NCI-H748 (cell line): ENCODE measurements around the gene SMARCA2.

Experiments
- DNase-seq: peaks from one replicate; lab custom pipeline; 2025; ENCODE audit not compliant: unreplicated experiment; lab: John Stamatoyannopoulos, UW

The SMARCA2 gene

DNA sequence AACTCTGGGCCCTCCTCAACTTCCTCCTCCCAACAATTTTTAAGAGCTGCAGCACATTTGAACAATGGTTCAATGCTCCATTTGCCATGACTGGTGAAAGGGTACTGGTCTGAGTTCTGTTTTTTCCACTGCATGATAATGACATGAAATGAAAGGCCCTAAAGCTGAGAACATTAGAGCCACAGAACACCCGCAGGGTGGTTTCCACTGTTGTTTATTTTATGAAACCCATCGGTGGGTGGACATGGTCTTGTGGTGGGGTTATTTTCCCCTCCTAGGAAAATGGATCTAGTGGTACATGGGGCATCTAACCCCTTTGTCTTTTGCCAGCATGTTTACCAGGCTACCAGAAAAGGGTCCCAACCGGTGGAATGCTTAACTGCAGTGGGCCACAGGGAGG lies 71.8 kb downstream of the SMARCA2 start:
- no peak for DNase-seq

DNA sequence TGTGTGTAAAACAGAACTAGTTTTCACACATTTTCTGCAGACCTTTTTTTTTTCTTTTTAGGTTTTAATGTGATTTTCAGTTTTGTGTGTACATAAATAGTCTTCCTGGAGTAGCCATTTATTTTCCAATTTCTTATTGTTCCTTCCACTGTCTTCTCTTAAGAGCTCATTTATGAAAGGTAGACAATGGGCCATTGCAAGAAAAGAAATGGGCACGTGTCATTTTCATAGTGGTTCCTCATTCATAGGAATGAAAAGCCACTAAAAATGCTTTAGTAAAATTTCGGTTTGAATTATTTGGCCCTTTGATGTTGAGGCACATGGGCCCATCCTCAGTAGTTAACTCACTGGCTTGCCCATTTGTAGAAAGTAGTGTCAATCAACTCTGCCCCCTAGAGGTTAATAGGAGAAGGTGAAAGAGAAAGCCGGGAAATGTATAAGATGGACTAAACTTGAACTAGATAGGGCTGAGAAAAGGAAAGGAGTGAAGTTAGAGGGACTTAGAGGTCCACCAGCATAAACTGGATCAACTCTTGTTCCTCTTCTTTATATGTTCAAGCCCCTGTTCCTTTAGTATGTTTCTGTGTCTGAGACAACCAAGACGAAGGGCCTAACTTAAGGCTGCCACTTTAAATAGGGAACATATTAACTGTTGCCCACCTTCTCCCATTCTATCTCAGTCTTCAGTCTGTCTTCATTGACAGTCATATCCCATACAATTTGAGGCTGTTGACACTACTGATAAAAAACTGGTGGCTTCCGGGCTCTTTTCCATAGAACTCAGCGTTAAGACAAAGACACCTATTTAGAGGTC lies 72.6 kb downstream of the SMARCA2 start:
- peak; percentile 42 for DNase-seq

GRCh38 chr9:2093920-2094597 lies 78.9 kb downstream of the SMARCA2 start:
- DNase-seq, result no peak

GRCh38 chr9:2096376-2096970 lies 81.3 kb downstream of the SMARCA2 start:
- DNase-seq, result no peak

GRCh38 chr9:2106666-2107065 lies 91.5 kb downstream of the SMARCA2 start:
- no peak for DNase-seq

GRCh38 chr9:2107906-2108451 lies 92.8 kb downstream of the SMARCA2 start:
- DNase-seq, result no peak

DNA sequence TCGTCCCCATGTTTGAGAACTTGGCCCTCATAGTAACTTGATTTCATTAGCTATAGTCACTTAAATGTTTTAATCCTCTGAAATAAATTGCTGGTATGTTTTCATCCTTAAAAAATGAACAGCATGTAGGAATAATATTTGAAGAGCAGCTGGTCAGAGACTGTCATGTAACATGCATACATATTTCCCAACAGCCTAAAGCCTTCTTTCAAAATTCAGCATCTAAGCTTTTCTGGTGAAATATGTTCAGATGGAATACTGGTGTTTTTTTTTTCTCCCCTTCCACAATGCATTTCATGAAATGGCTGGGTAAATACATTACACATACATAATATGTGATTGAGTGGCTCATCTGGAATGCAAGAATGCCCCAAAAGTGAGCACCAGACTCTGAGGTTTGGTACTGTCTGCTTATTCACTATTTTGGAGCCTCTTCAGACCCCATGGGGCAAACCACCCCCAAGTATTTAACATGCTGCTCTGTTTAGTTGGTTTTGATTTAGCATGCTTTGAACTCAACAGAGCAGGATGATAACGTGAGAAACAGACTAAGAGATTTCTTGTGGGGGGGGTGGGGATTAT lies 94.0 kb downstream of the SMARCA2 start:
- DNase-seq, result no peak

- DNase-seq, result no peak
These were observed 94.9 kb downstream of the SMARCA2 start for GRCh38 chr9:2110036-2110435.

DNA sequence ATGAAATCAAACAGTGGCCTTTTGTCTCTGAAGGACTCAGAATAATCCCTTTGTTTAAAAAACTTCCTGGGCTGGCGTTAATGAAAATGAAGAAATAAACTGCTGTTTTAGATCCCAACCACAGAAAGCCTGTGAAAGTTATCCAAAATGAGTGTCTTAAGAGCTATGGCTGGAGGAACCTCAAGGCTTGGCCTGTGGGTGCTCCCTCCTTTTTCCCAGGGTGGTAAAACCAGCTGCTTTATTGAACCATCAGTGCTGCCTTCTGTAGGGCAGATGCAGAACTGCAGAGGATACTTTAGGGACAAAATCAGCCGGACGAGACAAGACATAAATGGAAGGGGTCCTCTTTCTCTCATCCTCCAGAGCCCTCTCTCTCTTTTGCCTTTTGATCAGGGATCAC lies 100.9 kb downstream of the SMARCA2 start:
- DNase-seq, result peak; percentile 12

- no peak for DNase-seq
These were observed 102.4 kb downstream of the SMARCA2 start for GRCh38 chr9:2117527-2117926.

DNA sequence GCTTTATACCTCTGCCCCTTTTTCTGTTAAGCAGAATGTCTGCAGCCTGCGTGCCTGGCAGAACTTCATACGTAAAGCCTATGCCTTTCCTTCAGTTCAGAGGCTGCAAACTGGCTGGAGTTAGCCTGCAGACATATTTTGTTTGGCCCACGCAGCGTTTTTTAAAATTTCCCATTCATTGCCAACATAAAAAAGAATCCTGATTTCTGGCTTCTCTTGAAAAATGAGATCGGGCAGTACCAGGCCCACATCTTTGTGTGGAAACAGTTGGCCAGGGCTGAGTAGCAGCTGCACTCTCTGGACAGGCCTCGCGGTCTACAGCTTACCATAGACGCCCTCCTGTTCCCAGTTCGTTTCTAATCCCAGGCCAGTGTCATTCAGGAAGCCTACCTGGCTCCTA lies 104.4 kb downstream of the SMARCA2 start:
- no peak for DNase-seq

DNA sequence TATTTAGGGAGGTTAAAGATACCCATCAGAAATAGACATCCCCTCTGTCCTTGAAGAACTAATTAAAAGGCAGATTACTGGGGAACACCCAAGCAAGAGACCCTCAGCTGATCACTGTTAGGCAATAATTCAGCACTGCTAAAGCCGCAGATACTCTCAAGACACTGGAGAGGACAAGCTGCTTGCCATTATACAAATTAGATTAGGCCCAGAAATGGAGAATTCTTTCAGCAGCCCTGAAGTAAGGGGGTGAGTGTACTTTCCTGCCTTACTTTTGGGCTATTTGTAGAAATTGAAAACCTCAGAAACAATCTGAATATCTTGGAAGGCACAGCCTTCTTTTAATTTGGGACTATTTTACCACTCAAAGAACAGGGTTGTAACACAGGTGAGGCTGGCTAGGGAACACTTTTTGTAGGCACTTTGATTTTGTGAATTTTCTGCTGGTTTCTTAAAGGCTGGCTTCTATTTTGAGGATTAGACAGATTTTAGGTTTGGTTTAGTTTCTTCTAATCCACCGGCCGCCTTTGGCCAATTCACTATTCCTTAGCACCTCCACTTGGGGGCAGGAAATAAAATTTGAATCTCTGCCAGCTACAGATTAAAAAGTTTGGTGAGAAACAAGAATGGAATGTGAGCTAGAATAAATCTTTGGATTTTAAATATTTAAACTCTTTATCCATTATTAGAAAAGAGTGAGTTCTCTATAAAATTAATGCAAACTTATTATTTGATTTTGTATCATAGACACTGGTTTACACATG lies 106.0 kb downstream of the SMARCA2 start:
- DNase-seq, result no peak

DNA sequence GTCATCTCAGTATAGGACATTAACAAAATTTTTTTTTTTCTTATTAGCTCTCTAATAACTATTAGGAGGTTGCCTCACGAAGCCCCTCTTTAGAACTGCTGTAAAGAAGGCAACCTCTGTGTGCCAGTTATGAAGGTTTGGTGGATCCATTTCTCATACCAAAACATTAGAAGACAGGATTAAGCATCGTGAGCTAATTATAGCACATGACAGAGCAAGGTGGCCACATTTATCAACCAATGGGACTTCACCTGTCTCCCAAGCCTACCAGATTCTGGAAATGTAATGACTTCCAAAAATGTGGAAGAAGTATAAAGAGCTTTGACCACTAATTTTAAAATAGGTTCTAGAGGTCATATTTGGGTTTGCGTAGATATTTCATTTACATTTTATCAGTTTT lies 107.2 kb downstream of the SMARCA2 start:
- DNase-seq, result no peak

DNA sequence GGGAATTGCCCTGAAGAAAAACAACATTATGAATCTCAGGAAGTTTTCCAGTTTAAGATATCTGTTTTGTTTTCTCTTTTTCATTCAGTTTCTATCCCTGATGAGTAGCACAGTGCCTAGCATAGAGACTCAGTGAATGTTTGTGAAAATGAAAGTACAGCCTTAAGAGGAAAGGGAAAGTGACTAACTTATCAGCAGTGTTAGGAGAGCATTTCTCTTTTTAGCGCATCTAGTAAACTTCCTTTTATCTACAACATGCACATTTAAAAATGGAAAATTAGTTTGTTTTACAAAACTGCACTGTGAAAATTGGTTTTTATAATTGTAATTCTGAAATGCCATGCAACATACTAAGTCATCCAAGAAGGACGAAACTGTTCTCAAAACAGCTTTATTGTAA lies 110.8 kb downstream of the SMARCA2 start:
- no peak for DNase-seq

DNA sequence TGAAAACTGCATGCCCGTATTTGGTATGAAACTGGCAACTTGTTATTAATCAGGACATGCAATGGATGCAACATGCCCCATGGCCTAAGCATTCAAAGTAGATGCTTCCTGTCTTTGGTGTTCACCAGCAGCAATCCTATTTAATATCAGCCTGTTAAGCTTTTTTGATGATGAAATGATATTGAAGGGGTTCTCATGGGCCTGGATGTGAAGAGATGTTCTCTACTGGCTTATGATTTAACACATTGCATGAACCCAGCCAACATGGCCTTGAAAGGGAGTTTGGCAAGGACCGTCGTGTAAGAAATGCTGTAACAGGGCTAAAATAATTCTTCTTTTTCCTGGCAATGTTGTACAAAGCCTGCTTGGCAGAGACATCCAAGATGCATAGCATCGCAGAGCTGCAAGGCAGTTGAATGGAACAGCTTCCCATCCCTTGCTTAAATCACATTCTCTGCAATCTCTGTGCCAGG lies 111.2 kb downstream of the SMARCA2 start:
- no peak for DNase-seq

DNA sequence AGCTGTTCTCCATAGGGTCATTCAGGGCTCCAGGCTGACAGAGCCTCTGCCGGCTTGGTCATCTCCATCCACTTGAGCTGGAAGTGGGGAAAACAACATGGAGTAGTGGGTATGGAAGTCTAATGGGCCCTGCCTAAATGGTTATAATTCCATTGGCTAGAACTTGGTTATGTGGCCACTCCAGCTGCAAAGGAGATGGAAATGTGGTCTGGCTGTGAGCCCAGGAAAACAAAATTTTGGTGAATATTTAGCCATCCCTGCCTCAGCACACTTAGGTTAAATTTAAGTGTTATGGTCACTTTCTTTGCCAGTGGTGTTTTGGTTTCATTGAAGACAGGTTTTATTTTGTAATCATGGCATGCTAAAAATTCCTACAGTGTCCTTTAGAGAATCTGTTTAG lies 112.3 kb downstream of the SMARCA2 start:
- no peak for DNase-seq

DNA sequence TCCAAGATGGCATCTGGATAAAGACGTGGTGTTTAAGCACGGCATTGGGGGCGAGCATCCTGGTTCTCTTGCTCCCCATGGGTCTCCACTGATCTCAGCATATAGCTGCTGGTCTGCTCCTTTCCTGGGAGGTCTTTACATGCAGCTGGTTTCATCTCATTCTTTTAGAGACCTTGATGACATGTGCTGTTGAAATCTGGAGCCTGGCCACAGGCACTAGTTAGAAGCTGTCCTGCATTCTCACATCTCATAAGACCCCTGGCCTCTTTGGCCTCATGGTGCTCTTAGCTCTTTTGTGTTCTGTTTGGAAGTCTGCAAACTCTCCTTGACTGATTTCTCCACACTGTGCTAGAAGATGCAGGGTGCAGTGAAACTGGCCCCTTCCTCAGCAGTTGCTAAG lies 113.0 kb downstream of the SMARCA2 start:
- no peak for DNase-seq

- no peak for DNase-seq
These were observed 113.5 kb downstream of the SMARCA2 start for GRCh38 chr9:2128618-2129017.

GRCh38 chr9:2130941-2131340 lies 115.8 kb downstream of the SMARCA2 start:
- no peak for DNase-seq

DNA sequence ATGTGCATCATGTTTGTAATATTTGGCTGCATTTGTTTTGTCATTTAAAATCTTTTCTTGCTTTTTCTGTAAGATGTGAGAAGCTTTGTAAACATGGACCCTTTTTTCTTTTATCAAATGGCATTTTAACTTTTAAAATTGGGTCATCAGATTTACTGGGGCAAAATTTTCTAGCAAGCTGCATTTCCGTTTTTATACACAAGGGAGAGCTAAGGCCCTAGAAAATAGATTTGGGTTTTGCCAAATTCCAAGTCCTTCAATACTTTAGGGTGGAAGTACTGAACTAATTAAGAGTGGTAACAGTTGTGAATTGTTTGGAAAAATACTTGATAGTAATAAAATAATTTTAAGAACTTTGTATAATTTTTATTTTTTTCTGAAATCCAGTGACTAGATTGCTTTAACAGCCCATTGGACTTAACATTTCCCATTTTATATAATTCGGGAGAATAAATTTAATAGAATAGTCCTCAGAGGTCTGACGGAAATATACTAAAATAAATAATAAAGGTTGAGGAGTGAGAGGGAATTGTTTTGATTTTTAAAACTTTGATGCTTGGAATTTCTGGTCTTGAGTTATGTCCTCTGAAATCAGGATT lies 117.4 kb downstream of the SMARCA2 start:
- peak; percentile 40 for DNase-seq
